IMR-90 (cell line): Measurements from ENCODE around the gene PPP3CA. TPM values are rescaled to one million over a fixed set of nuclear protein-coding genes. Genes with fewer than 3 reads are reported as not detected.

Source experiments
- ATAC-seq: fragments of 200-7000 bp; cut with Tn5 transposase; 2 replicates; pipeline ENCODE4 v1.9.1; 2020; ENCODE audit warnings: low read depth, mild to moderate bottlenecking, moderate library complexity
- BruUV-seq: library from RNA; stranded (reverse); fragments of 400-500 nt; replicated peaks from 2 replicates; lab custom pipeline; 2021; lab: Mats Ljungman, UMichigan
- CTCF ChIA-PET: fragments of 300-600 bp; formaldehyde crosslinking; extraction: SDS; loops from one replicate; lab custom pipeline; 2021; ENCODE audit warnings: antibody characterized with exemption; lab: Yijun Ruan, JAX
- POLR2A ChIA-PET: fragments of 300-600 bp; sonication (Branson Sonifier 250); formaldehyde crosslinking; loops from one replicate; lab custom pipeline; 2022; ENCODE audit warnings: antibody characterized with exemption; ENCODE audit not compliant: unreplicated experiment; lab: Charles Lee
- DNase-seq: peaks from one replicate; pipeline ENCODE4 v3.0.0; 2013
- H2AFZ ChIP-seq: replicated peaks from 2 replicates; pipeline ENCODE3; 2013; ENCODE audit warnings: low read length, mild to moderate bottlenecking; ENCODE audit not compliant: poor library complexity
- H2AK5ac ChIP-seq: 2 replicates; pipeline ENCODE4 v1.6.1; 2013; ENCODE audit warnings: low read depth, low read length, inconsistent platforms
- H2AK9ac ChIP-seq: replicated peaks from 2 replicates; pipeline ENCODE3; 2013; ENCODE audit warnings: mild to moderate bottlenecking, low read depth, low read length, moderate library complexity; ENCODE audit not compliant: poor library complexity
- H2BK120ac ChIP-seq: 2 replicates; pipeline ENCODE4 v1.6.1; 2013; ENCODE audit warnings: low read depth, low read length, inconsistent platforms
- H2BK15ac ChIP-seq: 3 replicates; pipeline ENCODE4 v1.6.1; 2013; ENCODE audit warnings: low read depth, low read length, inconsistent platforms
- H2BK20ac ChIP-seq: 2 replicates; pipeline ENCODE4 v1.6.1; 2013; ENCODE audit warnings: low read depth, mild to moderate bottlenecking, inconsistent platforms, low read length, moderate library complexity
- H2BK5ac ChIP-seq: 2 replicates; pipeline ENCODE4 v1.6.1; 2013; ENCODE audit warnings: mild to moderate bottlenecking, low read depth, low read length, inconsistent platforms; ENCODE audit not compliant: poor library complexity, severe bottlenecking
- H3K14ac ChIP-seq: replicated peaks from 2 replicates; pipeline ENCODE4 v1.6.1; 2013; ENCODE audit warnings: low read depth, low read length, inconsistent platforms
- H3K18ac ChIP-seq: 2 replicates; pipeline ENCODE4 v1.6.1; 2013; ENCODE audit warnings: low read depth, low read length, control low read depth
- H3K23ac ChIP-seq: 2 replicates; pipeline ENCODE4 v1.6.1; 2013; ENCODE audit warnings: low read depth, low read length, inconsistent platforms
- H3K27ac ChIP-seq: 2 replicates; pipeline ENCODE4 v1.5.1; 2013; ENCODE audit warnings: mild to moderate bottlenecking, control low read depth, low read length; ENCODE audit not compliant: insufficient read depth
- H3K27me3 ChIP-seq: 2 replicates; pipeline ENCODE4 v1.6.1; 2013; ENCODE audit warnings: low read length; ENCODE audit not compliant: control insufficient read depth, insufficient read depth
- H3K36me3 ChIP-seq: 2 replicates; pipeline ENCODE4 v1.6.1; 2013; ENCODE audit warnings: low read length, mixed read lengths; ENCODE audit not compliant: control insufficient read depth, insufficient read depth
- H3K4ac ChIP-seq: 2 replicates; pipeline ENCODE4 v1.6.1; 2013; ENCODE audit warnings: low read depth, low read length, inconsistent platforms
- H3K4me1 ChIP-seq: 2 replicates; pipeline ENCODE4 v1.6.1; 2013; ENCODE audit warnings: low read length, mixed read lengths; ENCODE audit not compliant: control insufficient read depth, insufficient read depth
- H3K4me2 ChIP-seq: 2 replicates; pipeline ENCODE4 v1.6.1; 2013; ENCODE audit warnings: low read depth, mild to moderate bottlenecking, control low read depth, low read length, moderate library complexity
- H3K4me3 ChIP-seq: 2 replicates; pipeline ENCODE4 v1.5.1; 2013; ENCODE audit warnings: low read depth, mild to moderate bottlenecking, control low read depth, low read length, moderate library complexity; ENCODE audit not compliant: insufficient read depth
- H3K56ac ChIP-seq: 2 replicates; pipeline ENCODE4 v1.6.1; 2013; ENCODE audit warnings: low read length, inconsistent platforms; ENCODE audit not compliant: insufficient read depth; ENCODE audit errors: extremely low read depth
- H3K79me1 ChIP-seq, 2 experiments: 2 replicates each; pipeline ENCODE4 v1.6.1; 2013; ENCODE audit warnings: low read length in 2 of 2, inconsistent platforms in 1 of 2, low read depth in 1 of 2
- H3K9ac ChIP-seq: 2 replicates; pipeline ENCODE4 v1.6.1; 2013; ENCODE audit warnings: low read depth, low read length, control low read depth
- H3K9me1 ChIP-seq: 2 replicates; pipeline ENCODE4 v1.6.1; 2013; ENCODE audit warnings: low read length, inconsistent platforms; ENCODE audit not compliant: insufficient read depth
- H3K9me3 ChIP-seq: 2 replicates; pipeline ENCODE4 v1.6.1; 2013; ENCODE audit warnings: low read length; ENCODE audit not compliant: control insufficient read depth, insufficient read depth
- H4K20me1 ChIP-seq: 2 replicates; pipeline ENCODE4 v1.6.1; 2013; ENCODE audit warnings: low read length, inconsistent platforms; ENCODE audit not compliant: insufficient read depth
- H4K5ac ChIP-seq: 2 replicates; pipeline ENCODE4 v1.6.1; 2013; ENCODE audit warnings: mild to moderate bottlenecking, low read depth, low read length, control low read depth
- H4K8ac ChIP-seq, 2 experiments: 2 replicates each; pipeline ENCODE4 v1.6.1; 2013; ENCODE audit warnings: low read depth in 2 of 2, low read length in 2 of 2, control low read depth in 1 of 2, inconsistent platforms in 1 of 2
- H4K91ac ChIP-seq: 2 replicates; pipeline ENCODE4 v1.6.1; 2013; ENCODE audit warnings: low read depth, low read length, inconsistent platforms; ENCODE audit not compliant: insufficient read depth
- BHLHE40 ChIP-seq: fragments of 150-350 bp; IDR thresholded peaks from 2 replicates; pipeline ENCODE4 v1.6.1; 2016; ENCODE audit warnings: mild to moderate bottlenecking, low read depth, low read length
- FOS ChIP-seq: fragments of 150-350 bp; IDR thresholded peaks from 2 replicates; pipeline ENCODE4 v1.6.1; 2016; ENCODE audit warnings: low read depth, low read length
- MAFK ChIP-seq: IDR thresholded peaks from 2 replicates; pipeline ENCODE4 v1.6.1; 2012; ENCODE audit warnings: low read depth, low read length, improper control_type of control experiment
- POLR2A ChIP-seq: IDR thresholded peaks from 2 replicates; pipeline ENCODE4 v1.6.1; 2012; ENCODE audit warnings: mild to moderate bottlenecking, low read depth, low read length
- WGBS, 2 experiments: methylation state at CpG; one replicate each; pipeline versions ENCODE4 v1.1.5 to v1.1.7; 2013; ENCODE audit warnings: missing lambda C conversion rate in 2 of 2; ENCODE audit not compliant: insufficient read length in 1 of 2; ENCODE audit errors: extremely low coverage in 2 of 2; 5-methylcytosine and 5-hydroxymethylcytosine counted together
- dilution Hi-C: fragments of 300-500 bp; cut with HindIII; formaldehyde crosslinking; loops from one replicate; pipeline ENCODE4 v1.14.3; 2018; ENCODE audit warnings: low sequenced_read_pairs; ENCODE audit not compliant: unreplicated experiment
- in situ Hi-C: fragments of 300-500 bp; cut with MboI; formaldehyde crosslinking; loops from 3 replicates; pipeline ENCODE4 v1.14.3; 2019; ENCODE audit warnings: low sequenced_read_pairs, inconsistent platforms, mixed read lengths
- intact Hi-C: fragments of 100-400 bp; cut with micrococcal nuclease; formaldehyde crosslinking; loops from 2 replicates; pipeline ENCODE4 v1.10.0; 2022
- polyA plus RNA-seq, 3 experiments: library from polyadenylated mRNA; depleted of rRNA; stranded (reverse); fragments of >200 nt; gene quantifications; 2 replicates each; pipeline ENCODE4 v1.2.3, GENCODE V29; 2012; ENCODE audit warnings: low replicate concordance in 1 of 3
- total RNA-seq: library from RNA; depleted of rRNA; stranded (reverse); fragments of >200 nt; gene quantifications from 2 replicates; pipeline ENCODE4 v1.2.3, GENCODE V29; 2012

PPP3CA gene
- total and polyA plus RNA-seq, 2 of the 4 experiments (the other 2 are of a cell fraction) = 14.5 to 48.6 TPM

GRCh38 chr4:101050088-101050836, 297.1 kb downstream of the PPP3CA start:
- BruUV-seq = no TSS peak
- Histone ChIP-seq H2AFZ (no peak overlapping the region), H3K36me3 (no peaks in the 10 kb centered on the region), H4K91ac (no peak overlapping the region), H3K4me3 (no peak overlapping the region), H3K4ac (no peak overlapping the region), H3K4me1 (no peaks in the 10 kb centered on the region), H4K8ac (no peak overlapping the region), H3K18ac (no peak overlapping the region), H3K79me1 (no peaks in the 10 kb centered on the region), H3K9me3 (no peaks in the 10 kb centered on the region), H3K23ac (no peak overlapping the region), H3K27me3 (no peaks in the 10 kb centered on the region), H2BK5ac (no peak overlapping the region), H2BK120ac (no peak overlapping the region), H3K14ac (no peak overlapping the region), H4K5ac (no peak overlapping the region), H2AK9ac (no peak overlapping the region), H2BK20ac (no peak overlapping the region), H3K9me1 (no peaks in the 10 kb centered on the region), H4K20me1 (no peaks in the 10 kb centered on the region), H2BK15ac (no peak overlapping the region), H3K56ac (no peak overlapping the region), H3K9ac (no peak overlapping the region), H3K27ac (no peak overlapping the region), H3K4me2 (no peak overlapping the region), H2AK5ac (no peak overlapping the region)
- no CpG with 5 or more reads among the region's 6 CpGs for WGBS, 2 experiments
- CTCF ChIA-PET = no interaction called here
- TF ChIP-seq POLR2A = no peak
- TF ChIP-seq MAFK = no peak
- no peak for TF ChIP-seq FOS
- TF ChIP-seq BHLHE40 = no peak
- intact Hi-C loops (no loop called here), in situ Hi-C loops (no loop called here), dilution Hi-C loops (no loop called here)
- POLR2A ChIA-PET = no interaction called here
- DNase-seq = no peak
- ATAC-seq = no peak
